OCI-LY1 (cell line): ENCODE measurements around the gene CCR6.

ENCODE experiments used
- EZH2 ChIP-seq: fragments of 200-600 bp; sonication (generic), shearing (Covaris generic); IDR thresholded peaks from 2 replicates; pipeline ENCODE4 v1.8.0; 2017; ENCODE audit warnings: borderline replicate concordance, mixed run types, mild to moderate bottlenecking, antibody characterized with exemption, low read length, moderate library complexity, mixed read lengths
- TF ChIP-seq, protein P1 (sequence below): fragments of 200-600 bp; sonication (generic), shearing (Covaris generic); IDR thresholded peaks from 2 replicates; pipeline ENCODE4 v1.5.1; 2017; ENCODE audit warnings: mild to moderate bottlenecking, antibody characterized with exemption, low read length, moderate library complexity, mixed read lengths

DNA sequence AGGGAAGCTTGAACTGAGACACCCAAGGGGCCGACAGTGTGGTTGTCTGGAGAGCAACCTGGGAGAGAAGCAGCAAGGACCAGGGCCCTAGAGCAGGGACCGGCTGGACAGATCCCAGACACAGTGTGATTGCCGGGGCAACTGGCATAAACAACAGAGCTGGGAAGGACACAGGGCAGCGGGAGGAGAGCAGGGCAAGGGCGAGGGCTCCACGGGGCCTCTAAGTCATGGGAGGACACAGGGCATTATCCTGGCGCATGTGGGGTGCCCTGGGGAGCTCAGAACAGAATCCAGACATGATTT lies 31.1 kb upstream of the CCR6 start:
- no peak for TF ChIP-seq EZH2
- TF ChIP-seq, protein P1, sequence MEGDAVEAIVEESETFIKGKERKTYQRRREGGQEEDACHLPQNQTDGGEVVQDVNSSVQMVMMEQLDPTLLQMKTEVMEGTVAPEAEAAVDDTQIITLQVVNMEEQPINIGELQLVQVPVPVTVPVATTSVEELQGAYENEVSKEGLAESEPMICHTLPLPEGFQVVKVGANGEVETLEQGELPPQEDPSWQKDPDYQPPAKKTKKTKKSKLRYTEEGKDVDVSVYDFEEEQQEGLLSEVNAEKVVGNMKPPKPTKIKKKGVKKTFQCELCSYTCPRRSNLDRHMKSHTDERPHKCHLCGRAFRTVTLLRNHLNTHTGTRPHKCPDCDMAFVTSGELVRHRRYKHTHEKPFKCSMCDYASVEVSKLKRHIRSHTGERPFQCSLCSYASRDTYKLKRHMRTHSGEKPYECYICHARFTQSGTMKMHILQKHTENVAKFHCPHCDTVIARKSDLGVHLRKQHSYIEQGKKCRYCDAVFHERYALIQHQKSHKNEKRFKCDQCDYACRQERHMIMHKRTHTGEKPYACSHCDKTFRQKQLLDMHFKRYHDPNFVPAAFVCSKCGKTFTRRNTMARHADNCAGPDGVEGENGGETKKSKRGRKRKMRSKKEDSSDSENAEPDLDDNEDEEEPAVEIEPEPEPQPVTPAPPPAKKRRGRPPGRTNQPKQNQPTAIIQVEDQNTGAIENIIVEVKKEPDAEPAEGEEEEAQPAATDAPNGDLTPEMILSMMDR, result no peak
